K562 (cell line): ENCODE measurements around the gene AGXT. TPM values are rescaled to one million over a fixed set of nuclear protein-coding genes. Genes with fewer than 3 reads are reported as not detected.

ENCODE experiments used
- ATAC-seq: fragments of 200-7000 bp; cut with Tn5 transposase; 3 replicates; pipeline ENCODE4 v1.9.1; 2020; ENCODE audit warnings: moderate library complexity
- BruUV-seq: library from RNA; stranded (reverse); fragments of 400-500 nt; replicated peaks from 2 replicates; lab custom pipeline; 2021; lab: Mats Ljungman, UMichigan
- CTCF ChIA-PET: fragments of 300-600 bp; formaldehyde crosslinking; extraction: SDS; loops from one replicate; lab custom pipeline; 2021; ENCODE audit warnings: low intra/inter-chr PET ratio; lab: Yijun Ruan, JAX
- POLR2A ChIA-PET: fragments of 300-600, 350-650 bp; sonication (Branson Sonifier 250); formaldehyde crosslinking; extraction: SDS; loops from one replicate; lab custom pipeline; 2021; ENCODE audit warnings: antibody characterized with exemption, inconsistent platforms; lab: Yijun Ruan, JAX
- DNase-seq, 4 experiments: peaks; one replicate each; pipeline versions ENCODE4 v3.0.0 to v3.0.0-alpha.2; 2011 to 2018; ENCODE audit warnings: low spot score in 3 of 4, mixed read lengths in 3 of 4; ENCODE audit errors: extremely low read depth in 1 of 4
- FAIRE-seq: peaks from 2 replicates; lab custom pipeline; 2011; peaks lifted over from hg19 to GRCh38; lab: Jason Lieb, UNC
- H2AFZ ChIP-seq: 2 replicates; pipeline ENCODE4 v1.6.0; 2011; ENCODE audit warnings: low read depth, low read length, control low read depth, inconsistent platforms
- H3K27ac ChIP-seq: fragments of 200-600 bp; 3 replicates; pipeline ENCODE4 v1.8.0; 2011; ENCODE audit warnings: low read depth, mild to moderate bottlenecking, control low read depth, inconsistent platforms, low read length, moderate library complexity, mixed read lengths; ENCODE audit errors: extremely low read depth
- H3K27me3 ChIP-seq, 2 experiments: fragments of 300-600 bp in 1 of 2; 2 replicates in 1 of 2; 3 replicates in 1 of 2; pipeline versions ENCODE4 v1.6.0 to v1.8.0; 2011; ENCODE audit warnings: inconsistent platforms in 2 of 2, low read length in 2 of 2, mild to moderate bottlenecking in 1 of 2, mixed read lengths in 1 of 2, moderate library complexity in 1 of 2; ENCODE audit not compliant: control insufficient read depth in 2 of 2, insufficient read depth in 2 of 2
- H3K36me3 ChIP-seq: fragments of 300-600 bp; 3 replicates; pipeline ENCODE4 v1.8.0; 2011; ENCODE audit warnings: mild to moderate bottlenecking, low read length, inconsistent platforms; ENCODE audit not compliant: control insufficient read depth, insufficient read depth
- H3K4me1 ChIP-seq, 2 experiments: fragments of 200-600 bp in 1 of 2; replicated peaks in 1 of 2; 2 replicates in 1 of 2; 3 replicates in 1 of 2; pipeline versions ENCODE4 v1.5.1 to v1.8.0; 2011; ENCODE audit warnings: inconsistent platforms in 2 of 2, low read length in 2 of 2, mild to moderate bottlenecking in 1 of 2, mixed read lengths in 1 of 2, moderate library complexity in 1 of 2; ENCODE audit not compliant: control insufficient read depth in 2 of 2, insufficient read depth in 2 of 2
- H3K4me2 ChIP-seq: 2 replicates; pipeline ENCODE4 v1.6.1; 2011; ENCODE audit warnings: low read length, control low read depth, inconsistent platforms, mixed read lengths; ENCODE audit not compliant: insufficient read depth
- H3K4me3 ChIP-seq: fragments of 200-600 bp; sonication (generic), shearing (Covaris generic); 2 replicates; pipeline ENCODE4 v1.5.1; 2016; ENCODE audit warnings: control low read depth, inconsistent platforms
- H3K79me2 ChIP-seq: fragments of 200-600 bp; 3 replicates; pipeline ENCODE4 v1.8.0; 2011; ENCODE audit warnings: low read length, inconsistent platforms; ENCODE audit not compliant: control insufficient read depth, insufficient read depth
- H3K9ac ChIP-seq, 2 experiments: 2 replicates each; pipeline versions ENCODE4 v1.6.0 to v1.6.1; 2011; ENCODE audit warnings: low read depth in 2 of 2, low read length in 2 of 2, control low read depth in 1 of 2, inconsistent platforms in 1 of 2, mild to moderate bottlenecking in 1 of 2, mixed read lengths in 1 of 2; ENCODE audit not compliant: insufficient read depth in 1 of 2
- H3K9me1 ChIP-seq: one replicate; pipeline ENCODE4 v1.6.0; 2011; ENCODE audit warnings: inconsistent platforms, mild to moderate bottlenecking, low read length, moderate library complexity; ENCODE audit not compliant: control insufficient read depth, insufficient read depth
- H3K9me3 ChIP-seq: replicated peaks from 2 replicates; pipeline ENCODE4 v1.5.1; 2011; ENCODE audit warnings: low read depth, low read length, inconsistent platforms; ENCODE audit not compliant: control insufficient read depth, insufficient read depth
- H4K20me1 ChIP-seq: replicated peaks from 2 replicates; pipeline ENCODE4 v1.6.1; 2011; ENCODE audit warnings: low read length, inconsistent platforms, mixed read lengths; ENCODE audit not compliant: control insufficient read depth, insufficient read depth
- WGBS: fragments of 100-300 bp; shearing (Covaris generic); methylation state at CpG from one replicate; pipeline ENCODE4 v1.1.6; 2016; ENCODE audit warnings: low coverage, mixed read lengths; ENCODE audit not compliant: insufficient coverage; ENCODE audit errors: missing lambda C conversion rate; 5-methylcytosine and 5-hydroxymethylcytosine counted together
- in situ Hi-C: fragments of 300-500 bp; cut with MboI; formaldehyde crosslinking; loops from 4 replicates; pipeline ENCODE4 v1.15.0; 2018; ENCODE audit warnings: inconsistent platforms, mixed read lengths
- intact Hi-C: fragments of 100-400 bp; cut with micrococcal nuclease; formaldehyde crosslinking; loops from 2 replicates; pipeline ENCODE4 v1.14.2; 2022
- polyA plus RNA-seq, 8 experiments: library from polyadenylated mRNA; depleted of rRNA in 4 of 8; stranded (reverse) in 5 of 8; unstranded in 3 of 8; fragments of >200 nt; fragmentation: Nextera tagmentation in 2 of 8; fragmentation: Illumina TruSeq in 1 of 8; extraction: Ambion mirVana in 2 of 8; extraction: Trizol in 1 of 8; gene quantifications; 2 replicates each; pipeline versions ENCODE4 v1.2.1 to v1.2.3, GENCODE V29; 2011 to 2014; ENCODE audit warnings: inconsistent platforms in 1 of 8, missing spikeins in 1 of 8
- total RNA-seq, 7 experiments: library from RNA; depleted of rRNA in 6 of 7; stranded (reverse); fragments of >200 nt in 6 of 7; fragmentation: Illumina TruSeq in 2 of 7; extraction: Trizol in 2 of 7; gene quantifications; 2 replicates each; pipeline versions ENCODE4 v1.2.1 to v1.2.3, GENCODE V29; 2011 to 2021; ENCODE audit warnings: low replicate concordance in 1 of 7
- TF ChIP-seq, protein P1 (sequence below): sonication (generic); formaldehyde crosslinking; IDR thresholded peaks from 2 replicates; pipeline ENCODE4 v1.8.1; 2022; ENCODE audit warnings: missing genetic modification reagents
- TF ChIP-seq, protein P2 (sequence below): fragments of 450-650 bp; IDR thresholded peaks from 2 replicates; pipeline ENCODE4 v1.6.1; 2016; ENCODE audit warnings: mild to moderate bottlenecking, moderate library complexity

Gene AGXT
- total and polyA plus RNA-seq, 9 of the 15 experiments (the other 6 are each of a cell fraction or from before 2014, with no cell fraction given) = 0.18 TPM; not detected in 8

DNA sequence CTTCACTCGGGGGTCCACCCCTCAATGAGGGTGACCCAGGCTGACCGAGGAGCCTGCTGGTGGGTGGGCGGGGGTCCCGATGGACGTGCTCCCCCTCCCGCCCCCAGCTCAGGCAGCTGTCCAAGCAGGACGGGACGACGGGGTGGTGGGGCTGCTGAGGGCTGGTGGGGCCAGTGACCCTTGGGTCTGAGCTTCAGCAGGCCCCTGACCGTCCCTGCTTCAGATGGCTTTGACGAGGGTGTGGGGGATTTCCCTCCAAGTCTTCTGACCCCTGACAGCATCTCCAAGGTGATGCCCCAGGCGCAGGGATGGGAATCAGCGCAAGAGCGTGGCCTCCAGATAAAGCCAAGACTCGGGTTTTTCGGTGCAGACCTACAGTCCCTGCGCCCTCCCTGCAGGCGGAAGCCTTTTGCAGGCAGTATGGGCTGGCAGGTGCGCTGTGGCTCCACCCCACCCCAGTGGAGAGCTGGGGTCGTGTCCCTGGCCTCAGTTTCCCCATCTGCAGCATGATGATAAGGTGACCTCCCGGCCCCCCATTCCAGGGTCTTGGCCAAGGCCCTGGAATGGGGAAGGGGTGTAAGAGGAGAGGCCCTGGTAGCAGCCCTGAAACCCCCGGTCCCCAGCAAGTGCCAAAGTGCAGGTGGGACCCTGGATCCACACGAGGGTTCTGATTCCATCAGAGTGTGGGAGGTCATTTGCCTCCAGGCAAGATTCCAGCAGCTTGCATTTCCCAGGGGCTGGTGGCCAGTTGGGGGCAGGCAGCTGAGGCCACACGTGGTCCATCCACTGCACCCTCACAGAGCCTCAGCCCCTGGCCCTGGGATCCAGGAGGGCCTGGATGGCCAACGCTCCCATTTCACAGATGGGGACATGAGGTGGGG is 46.3 kb downstream of the AGXT start:
- in situ Hi-C loops (no loop called here), intact Hi-C loops (loop anchor here (10.0 kb wide), 1 partner anchor 160 kb away; no protein-coding TSS in a partner anchor)
- Histone ChIP-seq H4K20me1 (peaks cover 6% of the 10 kb centered on the region), H3K4me3 (no peak overlapping the region), H3K27me3 (peaks cover 0 to 37% of the 10 kb centered on the region in 2 experiments; a peak in 2 of 5 replicates), H3K9ac (no peak overlapping the region), H3K9me1 (no peaks in the 10 kb centered on the region), H3K36me3 (no peaks in the 10 kb centered on the region), H3K4me2 (no peak overlapping the region), H2AFZ (no peak overlapping the region), H3K4me1 (peaks cover 0 to 27% of the 10 kb centered on the region in 2 experiments; a peak in 2 of 5 replicates), H3K9me3 (no peaks in the 10 kb centered on the region), H3K79me2 (no peaks in the 10 kb centered on the region), H3K27ac (no peak overlapping the region)
- POLR2A ChIA-PET = interaction anchor here (0.6 kb wide), 3 partner anchors 18 to 1575 kb away, joined by 3 read pairs; no protein-coding TSS in a partner anchor
- ATAC-seq (peak; percentile 24; the same call in 2 of the 3 replicates), FAIRE-seq (no peak), DNase-seq (no peak)
- WGBS = 9% methylated on average over 13 of the region's 25 CpGs
- CTCF ChIA-PET = interaction anchor here (0.6 kb wide), 1 partner anchor 445 kb away, joined by 3 read pairs; no protein-coding TSS in a partner anchor
- no TSS peak for BruUV-seq
- TF ChIP-seq, protein P1, sequence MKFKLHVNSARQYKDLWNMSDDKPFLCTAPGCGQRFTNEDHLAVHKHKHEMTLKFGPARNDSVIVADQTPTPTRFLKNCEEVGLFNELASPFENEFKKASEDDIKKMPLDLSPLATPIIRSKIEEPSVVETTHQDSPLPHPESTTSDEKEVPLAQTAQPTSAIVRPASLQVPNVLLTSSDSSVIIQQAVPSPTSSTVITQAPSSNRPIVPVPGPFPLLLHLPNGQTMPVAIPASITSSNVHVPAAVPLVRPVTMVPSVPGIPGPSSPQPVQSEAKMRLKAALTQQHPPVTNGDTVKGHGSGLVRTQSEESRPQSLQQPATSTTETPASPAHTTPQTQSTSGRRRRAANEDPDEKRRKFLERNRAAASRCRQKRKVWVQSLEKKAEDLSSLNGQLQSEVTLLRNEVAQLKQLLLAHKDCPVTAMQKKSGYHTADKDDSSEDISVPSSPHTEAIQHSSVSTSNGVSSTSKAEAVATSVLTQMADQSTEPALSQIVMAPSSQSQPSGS = no peak
- TF ChIP-seq, protein P2, sequence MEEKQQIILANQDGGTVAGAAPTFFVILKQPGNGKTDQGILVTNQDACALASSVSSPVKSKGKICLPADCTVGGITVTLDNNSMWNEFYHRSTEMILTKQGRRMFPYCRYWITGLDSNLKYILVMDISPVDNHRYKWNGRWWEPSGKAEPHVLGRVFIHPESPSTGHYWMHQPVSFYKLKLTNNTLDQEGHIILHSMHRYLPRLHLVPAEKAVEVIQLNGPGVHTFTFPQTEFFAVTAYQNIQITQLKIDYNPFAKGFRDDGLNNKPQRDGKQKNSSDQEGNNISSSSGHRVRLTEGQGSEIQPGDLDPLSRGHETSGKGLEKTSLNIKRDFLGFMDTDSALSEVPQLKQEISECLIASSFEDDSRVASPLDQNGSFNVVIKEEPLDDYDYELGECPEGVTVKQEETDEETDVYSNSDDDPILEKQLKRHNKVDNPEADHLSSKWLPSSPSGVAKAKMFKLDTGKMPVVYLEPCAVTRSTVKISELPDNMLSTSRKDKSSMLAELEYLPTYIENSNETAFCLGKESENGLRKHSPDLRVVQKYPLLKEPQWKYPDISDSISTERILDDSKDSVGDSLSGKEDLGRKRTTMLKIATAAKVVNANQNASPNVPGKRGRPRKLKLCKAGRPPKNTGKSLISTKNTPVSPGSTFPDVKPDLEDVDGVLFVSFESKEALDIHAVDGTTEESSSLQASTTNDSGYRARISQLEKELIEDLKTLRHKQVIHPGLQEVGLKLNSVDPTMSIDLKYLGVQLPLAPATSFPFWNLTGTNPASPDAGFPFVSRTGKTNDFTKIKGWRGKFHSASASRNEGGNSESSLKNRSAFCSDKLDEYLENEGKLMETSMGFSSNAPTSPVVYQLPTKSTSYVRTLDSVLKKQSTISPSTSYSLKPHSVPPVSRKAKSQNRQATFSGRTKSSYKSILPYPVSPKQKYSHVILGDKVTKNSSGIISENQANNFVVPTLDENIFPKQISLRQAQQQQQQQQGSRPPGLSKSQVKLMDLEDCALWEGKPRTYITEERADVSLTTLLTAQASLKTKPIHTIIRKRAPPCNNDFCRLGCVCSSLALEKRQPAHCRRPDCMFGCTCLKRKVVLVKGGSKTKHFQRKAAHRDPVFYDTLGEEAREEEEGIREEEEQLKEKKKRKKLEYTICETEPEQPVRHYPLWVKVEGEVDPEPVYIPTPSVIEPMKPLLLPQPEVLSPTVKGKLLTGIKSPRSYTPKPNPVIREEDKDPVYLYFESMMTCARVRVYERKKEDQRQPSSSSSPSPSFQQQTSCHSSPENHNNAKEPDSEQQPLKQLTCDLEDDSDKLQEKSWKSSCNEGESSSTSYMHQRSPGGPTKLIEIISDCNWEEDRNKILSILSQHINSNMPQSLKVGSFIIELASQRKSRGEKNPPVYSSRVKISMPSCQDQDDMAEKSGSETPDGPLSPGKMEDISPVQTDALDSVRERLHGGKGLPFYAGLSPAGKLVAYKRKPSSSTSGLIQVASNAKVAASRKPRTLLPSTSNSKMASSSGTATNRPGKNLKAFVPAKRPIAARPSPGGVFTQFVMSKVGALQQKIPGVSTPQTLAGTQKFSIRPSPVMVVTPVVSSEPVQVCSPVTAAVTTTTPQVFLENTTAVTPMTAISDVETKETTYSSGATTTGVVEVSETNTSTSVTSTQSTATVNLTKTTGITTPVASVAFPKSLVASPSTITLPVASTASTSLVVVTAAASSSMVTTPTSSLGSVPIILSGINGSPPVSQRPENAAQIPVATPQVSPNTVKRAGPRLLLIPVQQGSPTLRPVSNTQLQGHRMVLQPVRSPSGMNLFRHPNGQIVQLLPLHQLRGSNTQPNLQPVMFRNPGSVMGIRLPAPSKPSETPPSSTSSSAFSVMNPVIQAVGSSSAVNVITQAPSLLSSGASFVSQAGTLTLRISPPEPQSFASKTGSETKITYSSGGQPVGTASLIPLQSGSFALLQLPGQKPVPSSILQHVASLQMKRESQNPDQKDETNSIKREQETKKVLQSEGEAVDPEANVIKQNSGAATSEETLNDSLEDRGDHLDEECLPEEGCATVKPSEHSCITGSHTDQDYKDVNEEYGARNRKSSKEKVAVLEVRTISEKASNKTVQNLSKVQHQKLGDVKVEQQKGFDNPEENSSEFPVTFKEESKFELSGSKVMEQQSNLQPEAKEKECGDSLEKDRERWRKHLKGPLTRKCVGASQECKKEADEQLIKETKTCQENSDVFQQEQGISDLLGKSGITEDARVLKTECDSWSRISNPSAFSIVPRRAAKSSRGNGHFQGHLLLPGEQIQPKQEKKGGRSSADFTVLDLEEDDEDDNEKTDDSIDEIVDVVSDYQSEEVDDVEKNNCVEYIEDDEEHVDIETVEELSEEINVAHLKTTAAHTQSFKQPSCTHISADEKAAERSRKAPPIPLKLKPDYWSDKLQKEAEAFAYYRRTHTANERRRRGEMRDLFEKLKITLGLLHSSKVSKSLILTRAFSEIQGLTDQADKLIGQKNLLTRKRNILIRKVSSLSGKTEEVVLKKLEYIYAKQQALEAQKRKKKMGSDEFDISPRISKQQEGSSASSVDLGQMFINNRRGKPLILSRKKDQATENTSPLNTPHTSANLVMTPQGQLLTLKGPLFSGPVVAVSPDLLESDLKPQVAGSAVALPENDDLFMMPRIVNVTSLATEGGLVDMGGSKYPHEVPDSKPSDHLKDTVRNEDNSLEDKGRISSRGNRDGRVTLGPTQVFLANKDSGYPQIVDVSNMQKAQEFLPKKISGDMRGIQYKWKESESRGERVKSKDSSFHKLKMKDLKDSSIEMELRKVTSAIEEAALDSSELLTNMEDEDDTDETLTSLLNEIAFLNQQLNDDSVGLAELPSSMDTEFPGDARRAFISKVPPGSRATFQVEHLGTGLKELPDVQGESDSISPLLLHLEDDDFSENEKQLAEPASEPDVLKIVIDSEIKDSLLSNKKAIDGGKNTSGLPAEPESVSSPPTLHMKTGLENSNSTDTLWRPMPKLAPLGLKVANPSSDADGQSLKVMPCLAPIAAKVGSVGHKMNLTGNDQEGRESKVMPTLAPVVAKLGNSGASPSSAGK = no peak
